Ovary (tissue), 9 donors: Measurements from ENCODE around the gene PRDX2. TPM values are rescaled to one million over a fixed set of nuclear protein-coding genes. Genes with fewer than 3 reads are reported as not detected.

Source experiments
- DNase-seq, 5 donors: peaks; one replicate each; pipeline ENCODE4 v3.0.0-alpha.2; 2019 to 2020
- H3K27ac ChIP-seq, 2 donors: fragments of 200-600 bp; one replicate each; pipeline versions ENCODE4 v1.5.1 to v1.8.0; 2019 to 2022
- H3K27me3 ChIP-seq: fragments of 200-600 bp; one replicate; pipeline ENCODE4 v1.8.0; 2022
- H3K36me3 ChIP-seq: fragments of 200-600 bp; sonication (generic); one replicate; pipeline ENCODE4 v1.5.1; 2019
- H3K4me1 ChIP-seq: one replicate; pipeline ENCODE4 v1.8.1; 2013; ENCODE audit warnings: mild to moderate bottlenecking, moderate library complexity; ENCODE audit not compliant: insufficient read depth
- H3K4me3 ChIP-seq: fragments of 200-600 bp; sonication (generic); one replicate; pipeline ENCODE4 v1.5.1; 2017
- H3K9me3 ChIP-seq, 2 donors: fragments of 200-600 bp in 1 of 2; sonication (generic) in 1 of 2; one replicate each; pipeline versions ENCODE4 v1.5.1 to v1.8.1; 2013 to 2019; ENCODE audit warnings: mild to moderate bottlenecking in 1 of 2, moderate library complexity in 1 of 2
- CTCF ChIP-seq, 3 donors: fragments of 450-650 bp in 2 of 3; fragments of 200-600 bp in 1 of 3; IDR thresholded peaks; one replicate each; pipeline versions ENCODE4 v1.5.1 to v1.8.0; 2016 to 2022; ENCODE audit warnings: antibody characterized with exemption in 3 of 3, mild to moderate bottlenecking in 1 of 3
- EP300 ChIP-seq: sonication (generic); formaldehyde crosslinking; IDR thresholded peaks from one replicate; pipeline ENCODE4 v1.6.1; 2017; ENCODE audit warnings: antibody characterized with exemption
- POLR2A ChIP-seq: fragments of 450-650 bp; IDR thresholded peaks from one replicate; pipeline ENCODE4 v1.6.1; 2017; ENCODE audit warnings: antibody characterized with exemption, mild to moderate bottlenecking, moderate library complexity
- WGBS, 3 donors: extraction: QIAGEN DNeasy Blood & Tissue Kit in 1 of 3; methylation state at CpG; one replicate each; pipeline versions ENCODE4 v1.1.5 to v1.1.7; 2013 to 2017; 5-methylcytosine and 5-hydroxymethylcytosine counted together
- intact Hi-C, 4 donors: fragments of 100-400 bp; cut with DNase I; formaldehyde crosslinking; loops; one replicate each; pipeline versions ENCODE4 v1.11.0 to v1.15.1; 2022 to 2023
- polyA plus RNA-seq, 2 donors: library from polyadenylated mRNA; stranded (reverse); fragments of 200-250 nt in 1 of 2; fragments of 350-450 nt in 1 of 2; fragmentation: Illumina TruSeq in 1 of 2; extraction: RNeasy Lipid Tissue Mini Kit (QIAGEN cat#74804) in 1 of 2; gene quantifications; one replicate each; pipeline ENCODE4 v1.2.3, GENCODE V29; 2013 to 2014
- total RNA-seq, 7 donors: library from RNA; depleted of rRNA in 2 of 7; stranded (reverse); fragments of >200 nt in 2 of 7; fragmentation: NEBNext Ultra II Directional in 3 of 7; extraction: Animal tissue kit (Norgen Biotek cat#: 25700) in 3 of 7; gene quantifications; one replicate each; pipeline versions ENCODE4 v1.1.0 to v1.2.4, GENCODE V29; 2016 to 2023
- donor health status: DM: no; HTN: no; CAD: no; lungs with moderate emphysema.
- donor health status: DM: no; HTN: no; CAD: no.
- donor health status: Bipolar disorder and iron deficiency.
- donor health status: DM: yes; HTN: yes; CAD: no.
- donor health status: DM: no; HTN: no; CAD: no.
- donor health status: DM: yes; HTN: yes; CAD: no.

The PRDX2 gene
- total and polyA plus RNA-seq, 9 donors, result 98.3 to 321 (median 237) TPM

GRCh38 chr19:12782424-12783290 is 18.9 kb downstream of the PRDX2 start:
- Histone ChIP-seq H3K9me3 (no peaks in the 10 kb centered on the region), H3K27me3 (no peaks in the 10 kb centered on the region), H3K4me1 (peaks cover 19% of the 10 kb centered on the region), H3K27ac (peak overlapping the region; percentile 64 to 99), H3K4me3 (peak overlapping the region; percentile 46), H3K36me3 (no peaks in the 10 kb centered on the region)
- 0 to 1% (median 1%) methylated on average over 48 to 88 of the region's 88 CpGs for WGBS, 3 donors
- TF ChIP-seq EP300, result peak; percentile 94
- TF ChIP-seq CTCF (IDR thresholded peaks at IDR 0.05), result peak in 1 of 3 donors; percentile 38
- TF ChIP-seq POLR2A, result peak; percentile 43
- intact Hi-C loops, result loop anchor here in 1 of 4 donors (10.0 kb wide), 1 partner anchor 1062 kb away; no protein-coding TSS in a partner anchor
- DNase-seq, result peak; percentile 91 to 96 (median 96)

- Histone ChIP-seq H3K4me3 (peak overlapping the region; percentile 46), H3K4me1 (peaks cover 19% of the 10 kb centered on the region), H3K27ac (peak overlapping the region; percentile 64 to 99), H3K36me3 (no peaks in the 10 kb centered on the region), H3K27me3 (no peaks in the 10 kb centered on the region), H3K9me3 (no peaks in the 10 kb centered on the region)
- TF ChIP-seq POLR2A (no peak), CTCF (IDR thresholded peaks at IDR 0.05) (no peak), EP300 (no peak)
- intact Hi-C loops, result loop anchor here in 1 of 4 donors (10.0 kb wide), 1 partner anchor 1063 kb away; no protein-coding TSS in a partner anchor
- no peak for DNase-seq
- WGBS, 3 donors, result 5 to 8% (median 5%) methylated on average over 12 of the region's 12 CpGs
Measured at GRCh38 chr19:12782174-12782423, 19.5 kb downstream of the PRDX2 start.

- H3K27ac ChIP-seq, result peak overlapping the region; percentile 84 to 94
- peak overlapping the region; percentile 49 for H3K4me3 ChIP-seq
- intact Hi-C loops, result no loop called here
- 21 to 39% (median 26%) methylated on average over 13 to 15 of the region's 15 CpGs for WGBS, 3 donors
- peaks cover 17% of the 10 kb centered on the region for H3K4me1 ChIP-seq
- no peaks in the 10 kb centered on the region for H3K9me3 ChIP-seq
- no peaks in the 10 kb centered on the region for H3K27me3 ChIP-seq
- H3K36me3 ChIP-seq, result no peaks in the 10 kb centered on the region
- TF ChIP-seq CTCF (IDR thresholded peaks at IDR 0.05), result no peak
- TF ChIP-seq EP300, result peak; percentile 58
- TF ChIP-seq POLR2A, result peak; percentile 11
- peak; percentile 75 to 85 (median 84) for DNase-seq
Measured at GRCh38 chr19:12779162-12779993, 22.2 kb downstream of the PRDX2 start.

GRCh38 chr19:12778905-12779161 is 22.8 kb downstream of the PRDX2 start:
- Histone ChIP-seq H3K4me3 (peak overlapping the region; percentile 49), H3K36me3 (no peaks in the 10 kb centered on the region), H3K9me3 (no peaks in the 10 kb centered on the region), H3K27ac (peak overlapping the region; percentile 84 to 94), H3K4me1 (peaks cover 14% of the 10 kb centered on the region), H3K27me3 (no peaks in the 10 kb centered on the region)
- no peak for TF ChIP-seq CTCF (IDR thresholded peaks at IDR 0.05)
- TF ChIP-seq POLR2A, result peak; percentile 10
- no peak for DNase-seq
- WGBS, 3 donors, result 6 to 19% (median 14%) methylated on average over 6 of the region's 6 CpGs
- intact Hi-C loops, result no loop called here
